ENCODE measurements around the gene ITPR1.
A peak's percentile ranks its signal among the peaks of the same experiment; 100 is the strongest.

Gene ITPR1

DNA sequence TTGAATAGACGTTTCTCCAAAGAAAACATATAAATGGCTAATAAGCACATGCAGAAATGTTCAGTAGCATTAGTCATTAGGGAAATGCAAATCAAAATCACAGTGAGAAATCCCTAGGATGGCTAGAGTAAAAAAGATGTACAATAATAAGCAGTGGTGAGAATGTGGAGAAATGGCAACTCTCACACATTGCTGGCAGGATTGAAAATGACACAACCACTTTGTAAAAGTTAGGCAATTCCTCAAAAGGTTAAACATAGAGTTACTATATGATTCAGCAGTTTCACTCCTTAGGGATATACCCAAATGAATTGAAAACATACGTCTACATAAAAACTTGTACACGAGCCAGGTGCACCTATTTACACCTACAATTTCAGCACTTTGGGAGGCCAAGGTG is 108.7 kb downstream of the ITPR1 start:
- no CpG with 5 or more reads among the region's 3 CpGs for WGBS (ENCODE audit: extremely low coverage, insufficient coverage, low lambda C conversion rate)
- Histone ChIP-seq H4K5ac (ENCODE audit: low read length) (no peak overlapping the region), H3K18ac (ENCODE audit: low read length) (no peak overlapping the region), H2BK120ac (ENCODE audit: low read depth, low read length) (no peak overlapping the region), H3K4me3 (ENCODE audit: low read length) (no peak overlapping the region), H2AK5ac (ENCODE audit: low read length) (no peak overlapping the region), H2BK5ac (ENCODE audit: low read length) (no peak overlapping the region), H3K79me1 (ENCODE audit: low read length) (no peaks in the 10 kb centered on the region), H3K36me3 (ENCODE audit: control insufficient read depth, insufficient read depth, low read length) (no peaks in the 10 kb centered on the region), H3K27me3 (ENCODE audit: insufficient read depth, low read length, poor library complexity) (no peaks in the 10 kb centered on the region), H3K9ac (ENCODE audit: low read length) (no peak overlapping the region), H3K4me1 (ENCODE audit: control insufficient read depth, low read depth, low read length) (peaks cover 6% of the 10 kb centered on the region), H4K8ac (ENCODE audit: low read depth, low read length) (no peak overlapping the region), H2BK15ac (replicated peaks; ENCODE audit: low read depth) (no peak overlapping the region), H3K79me2 (ENCODE audit: control insufficient read depth, insufficient read depth, low read length) (no peaks in the 10 kb centered on the region), H3K27ac (ENCODE audit: low read depth, low read length) (no peak overlapping the region), H3K4me2 (ENCODE audit: low read length) (no peak overlapping the region), H3K4ac (ENCODE audit: low read depth, low read length) (no peak overlapping the region), H3K23ac (ENCODE audit: low read length) (no peak overlapping the region), H3K56ac (ENCODE audit: low read length) (no peak overlapping the region)
- no peak for DNase-seq

DNA sequence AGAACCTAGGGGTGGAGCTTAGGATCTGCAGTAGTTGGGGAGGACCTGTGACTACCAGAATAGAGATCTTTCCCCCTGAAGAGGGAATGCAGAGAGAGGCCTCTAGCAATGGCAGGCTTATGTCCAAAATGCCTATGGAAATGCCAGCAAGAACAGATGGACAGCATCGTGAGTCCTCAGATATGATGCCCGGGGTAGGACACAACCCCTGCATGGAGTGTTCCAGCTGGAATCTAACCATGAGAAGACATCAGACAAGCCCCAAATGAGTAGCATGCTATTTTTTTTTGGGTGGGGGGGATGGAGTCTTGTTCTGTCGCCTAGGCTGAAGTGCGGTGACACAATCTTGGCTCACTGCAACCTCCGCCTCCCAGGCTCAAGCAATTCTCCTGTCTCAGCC is 111.5 kb downstream of the ITPR1 start:
- no peak overlapping the region for H3K9ac ChIP-seq (ENCODE audit: low read length)
- H3K36me3 ChIP-seq (ENCODE audit: control insufficient read depth, insufficient read depth, low read length) = no peaks in the 10 kb centered on the region
- H3K27me3 ChIP-seq (ENCODE audit: insufficient read depth, low read length, poor library complexity) = no peaks in the 10 kb centered on the region
- H3K18ac ChIP-seq (ENCODE audit: low read length) = no peak overlapping the region
- H2BK5ac ChIP-seq (ENCODE audit: low read length) = no peak overlapping the region
- no peak overlapping the region for H4K5ac ChIP-seq (ENCODE audit: low read length)
- H3K4me3 ChIP-seq (ENCODE audit: low read length) = no peak overlapping the region
- no peak overlapping the region for H2AK5ac ChIP-seq (ENCODE audit: low read length)
- no peak overlapping the region for H4K8ac ChIP-seq (ENCODE audit: low read depth, low read length)
- H3K4me2 ChIP-seq (ENCODE audit: low read length) = no peak overlapping the region
- no peak overlapping the region for H2BK120ac ChIP-seq (ENCODE audit: low read depth, low read length)
- no peak overlapping the region for H2BK15ac ChIP-seq (replicated peaks; ENCODE audit: low read depth)
- H3K56ac ChIP-seq (ENCODE audit: low read length) = no peak overlapping the region
- no peaks in the 10 kb centered on the region for H3K79me1 ChIP-seq (ENCODE audit: low read length)
- no CpG with 5 or more reads among the region's 5 CpGs for WGBS (ENCODE audit: extremely low coverage, insufficient coverage, low lambda C conversion rate)
- no peaks in the 10 kb centered on the region for H3K79me2 ChIP-seq (ENCODE audit: control insufficient read depth, insufficient read depth, low read length)
- no peak overlapping the region for H3K23ac ChIP-seq (ENCODE audit: low read length)
- H3K4me1 ChIP-seq (ENCODE audit: control insufficient read depth, low read depth, low read length) = peaks cover 9% of the 10 kb centered on the region
- DNase-seq = no peak
- no peak overlapping the region for H3K27ac ChIP-seq (ENCODE audit: low read depth, low read length)
- no peak overlapping the region for H3K4ac ChIP-seq (ENCODE audit: low read depth, low read length)

DNA sequence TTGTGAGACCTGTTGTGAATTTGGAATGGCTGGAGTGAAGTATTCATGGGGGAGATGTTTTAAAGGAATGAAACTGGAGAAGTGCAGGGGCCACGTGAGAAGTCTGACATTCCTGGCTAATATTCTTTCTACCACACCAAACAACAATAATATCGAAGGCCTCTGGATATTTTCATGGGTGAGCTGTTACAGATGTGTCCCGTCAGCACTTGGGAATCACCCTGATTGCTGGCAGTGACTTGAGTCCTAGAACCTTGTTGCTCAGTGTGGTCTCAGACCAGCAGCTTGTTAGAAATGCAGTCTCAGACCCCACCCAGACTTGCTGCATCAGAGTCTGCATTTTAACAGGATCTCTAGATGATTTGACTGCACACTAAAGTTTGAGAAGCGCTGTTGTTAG is 113.8 kb downstream of the ITPR1 start:
- Histone ChIP-seq H3K79me1 (ENCODE audit: low read length) (no peaks in the 10 kb centered on the region), H4K8ac (ENCODE audit: low read depth, low read length) (no peak overlapping the region), H3K27ac (ENCODE audit: low read depth, low read length) (no peak overlapping the region), H3K23ac (ENCODE audit: low read length) (peak overlapping the region; percentile 9), H3K36me3 (ENCODE audit: control insufficient read depth, insufficient read depth, low read length) (no peaks in the 10 kb centered on the region), H3K18ac (ENCODE audit: low read length) (no peak overlapping the region), H3K4ac (ENCODE audit: low read depth, low read length) (no peak overlapping the region), H2AK5ac (ENCODE audit: low read length) (no peak overlapping the region), H3K27me3 (ENCODE audit: insufficient read depth, low read length, poor library complexity) (no peaks in the 10 kb centered on the region), H2BK15ac (replicated peaks; ENCODE audit: low read depth) (no peak overlapping the region), H3K4me2 (ENCODE audit: low read length) (no peak overlapping the region), H3K4me1 (ENCODE audit: control insufficient read depth, low read depth, low read length) (peaks cover 9% of the 10 kb centered on the region), H3K56ac (ENCODE audit: low read length) (peak overlapping the region; percentile 64), H3K79me2 (ENCODE audit: control insufficient read depth, insufficient read depth, low read length) (no peaks in the 10 kb centered on the region), H2BK120ac (ENCODE audit: low read depth, low read length) (no peak overlapping the region), H4K5ac (ENCODE audit: low read length) (no peak overlapping the region), H3K9ac (ENCODE audit: low read length) (no peak overlapping the region), H3K4me3 (ENCODE audit: low read length) (no peak overlapping the region), H2BK5ac (ENCODE audit: low read length) (no peak overlapping the region)
- WGBS (ENCODE audit: extremely low coverage, insufficient coverage, low lambda C conversion rate) = no CpG with 5 or more reads among the region's 4 CpGs
- DNase-seq = no peak

DNA sequence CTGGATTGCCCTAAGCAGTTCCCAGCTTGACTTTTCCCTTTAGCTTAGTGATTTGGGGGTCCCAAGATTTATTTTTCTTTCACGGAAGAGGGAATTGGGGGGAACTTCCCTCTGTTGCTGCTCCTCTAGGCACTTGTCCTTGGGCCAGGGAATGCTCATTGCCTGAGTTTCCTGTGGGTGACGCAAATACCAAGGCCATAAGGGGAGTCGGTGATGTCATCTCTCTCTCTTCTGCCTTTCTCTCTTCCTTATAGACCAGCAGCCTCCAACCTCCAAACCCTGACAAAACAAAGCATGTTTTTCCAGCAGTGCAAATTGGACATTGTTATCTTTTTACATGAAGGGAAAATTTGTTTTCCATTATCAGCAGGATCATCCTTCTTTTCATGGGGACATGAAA is 120.2 kb downstream of the ITPR1 start:
- Histone ChIP-seq H2BK5ac (ENCODE audit: low read length) (no peak overlapping the region), H3K18ac (ENCODE audit: low read length) (no peak overlapping the region), H3K4me1 (ENCODE audit: control insufficient read depth, low read depth, low read length) (no peaks in the 10 kb centered on the region), H2BK120ac (ENCODE audit: low read depth, low read length) (no peak overlapping the region), H3K79me1 (ENCODE audit: low read length) (no peaks in the 10 kb centered on the region), H3K56ac (ENCODE audit: low read length) (no peak overlapping the region), H3K23ac (ENCODE audit: low read length) (no peak overlapping the region), H3K4me2 (ENCODE audit: low read length) (no peak overlapping the region), H3K36me3 (ENCODE audit: control insufficient read depth, insufficient read depth, low read length) (no peaks in the 10 kb centered on the region), H3K4ac (ENCODE audit: low read depth, low read length) (no peak overlapping the region), H3K27me3 (ENCODE audit: insufficient read depth, low read length, poor library complexity) (no peaks in the 10 kb centered on the region), H4K8ac (ENCODE audit: low read depth, low read length) (no peak overlapping the region), H2BK15ac (replicated peaks; ENCODE audit: low read depth) (no peak overlapping the region), H3K9ac (ENCODE audit: low read length) (no peak overlapping the region), H3K79me2 (ENCODE audit: control insufficient read depth, insufficient read depth, low read length) (no peaks in the 10 kb centered on the region), H3K27ac (ENCODE audit: low read depth, low read length) (no peak overlapping the region), H3K4me3 (ENCODE audit: low read length) (no peak overlapping the region), H2AK5ac (ENCODE audit: low read length) (no peak overlapping the region), H4K5ac (ENCODE audit: low read length) (no peak overlapping the region)
- peak; percentile 52 for DNase-seq
- WGBS (ENCODE audit: extremely low coverage, insufficient coverage, low lambda C conversion rate) = no CpG with 5 or more reads among the region's 3 CpGs

DNA sequence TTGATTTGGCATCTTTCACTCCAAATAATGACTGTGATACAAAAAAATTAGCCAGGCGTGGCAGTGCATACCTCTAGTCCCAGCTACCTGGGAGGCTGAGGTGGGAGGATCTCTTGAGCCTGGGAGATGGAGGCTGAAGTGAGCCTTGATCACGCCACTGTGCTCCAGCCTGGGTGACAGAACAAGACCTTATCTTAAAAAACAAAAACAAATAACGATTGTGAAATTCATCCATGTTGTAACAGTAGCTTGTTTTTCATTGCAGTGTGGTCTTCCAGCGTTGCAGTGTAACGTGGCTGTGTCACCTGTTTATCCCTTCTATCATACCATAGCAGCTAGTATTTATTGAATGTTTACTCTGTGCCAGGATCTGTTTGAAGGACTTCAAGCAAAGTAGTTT is 120.9 kb downstream of the ITPR1 start:
- H4K5ac ChIP-seq (ENCODE audit: low read length) = no peak overlapping the region
- no peak overlapping the region for H2BK5ac ChIP-seq (ENCODE audit: low read length)
- no peak overlapping the region for H3K4me3 ChIP-seq (ENCODE audit: low read length)
- H3K4me2 ChIP-seq (ENCODE audit: low read length) = no peak overlapping the region
- no peak overlapping the region for H3K27ac ChIP-seq (ENCODE audit: low read depth, low read length)
- no peak overlapping the region for H2BK120ac ChIP-seq (ENCODE audit: low read depth, low read length)
- H3K79me2 ChIP-seq (ENCODE audit: control insufficient read depth, insufficient read depth, low read length) = no peaks in the 10 kb centered on the region
- DNase-seq = no peak
- no peak overlapping the region for H2AK5ac ChIP-seq (ENCODE audit: low read length)
- no peak overlapping the region for H3K23ac ChIP-seq (ENCODE audit: low read length)
- no CpG with 5 or more reads among the region's 5 CpGs for WGBS (ENCODE audit: extremely low coverage, insufficient coverage, low lambda C conversion rate)
- H3K27me3 ChIP-seq (ENCODE audit: insufficient read depth, low read length, poor library complexity) = no peaks in the 10 kb centered on the region
- no peak overlapping the region for H3K4ac ChIP-seq (ENCODE audit: low read depth, low read length)
- no peak overlapping the region for H4K8ac ChIP-seq (ENCODE audit: low read depth, low read length)
- no peak overlapping the region for H2BK15ac ChIP-seq (replicated peaks; ENCODE audit: low read depth)
- H3K56ac ChIP-seq (ENCODE audit: low read length) = no peak overlapping the region
- H3K36me3 ChIP-seq (ENCODE audit: control insufficient read depth, insufficient read depth, low read length) = no peaks in the 10 kb centered on the region
- no peaks in the 10 kb centered on the region for H3K4me1 ChIP-seq (ENCODE audit: control insufficient read depth, low read depth, low read length)
- no peak overlapping the region for H3K18ac ChIP-seq (ENCODE audit: low read length)
- no peaks in the 10 kb centered on the region for H3K79me1 ChIP-seq (ENCODE audit: low read length)
- no peak overlapping the region for H3K9ac ChIP-seq (ENCODE audit: low read length)

DNA sequence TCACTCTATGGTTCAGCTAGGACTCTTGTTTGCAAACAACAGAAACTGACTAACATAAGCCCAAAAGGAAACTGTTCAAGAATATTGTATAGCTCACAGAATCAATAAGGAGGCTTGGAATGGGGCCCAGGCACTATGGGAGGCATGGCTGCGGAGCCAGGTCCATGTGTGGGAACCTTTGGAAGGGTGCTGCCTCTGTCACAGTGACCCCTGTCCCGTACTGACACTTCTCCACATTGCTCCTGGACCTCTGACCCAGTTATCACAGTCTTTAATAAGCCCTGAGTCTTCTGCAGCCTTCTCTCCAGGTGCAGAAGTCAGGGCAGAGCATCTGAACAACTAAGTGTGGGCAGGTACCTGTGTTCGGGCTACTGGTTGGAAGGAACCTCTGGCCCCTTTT is 121.8 kb downstream of the ITPR1 start:
- Histone ChIP-seq H3K4me2 (ENCODE audit: low read length) (no peak overlapping the region), H3K18ac (ENCODE audit: low read length) (no peak overlapping the region), H2AK5ac (ENCODE audit: low read length) (no peak overlapping the region), H3K79me2 (ENCODE audit: control insufficient read depth, insufficient read depth, low read length) (no peaks in the 10 kb centered on the region), H3K79me1 (ENCODE audit: low read length) (no peaks in the 10 kb centered on the region), H3K27me3 (ENCODE audit: insufficient read depth, low read length, poor library complexity) (no peaks in the 10 kb centered on the region), H2BK15ac (replicated peaks; ENCODE audit: low read depth) (no peak overlapping the region), H4K5ac (ENCODE audit: low read length) (no peak overlapping the region), H3K36me3 (ENCODE audit: control insufficient read depth, insufficient read depth, low read length) (no peaks in the 10 kb centered on the region), H3K4ac (ENCODE audit: low read depth, low read length) (no peak overlapping the region), H2BK120ac (ENCODE audit: low read depth, low read length) (no peak overlapping the region), H2BK5ac (ENCODE audit: low read length) (no peak overlapping the region), H3K4me3 (ENCODE audit: low read length) (no peak overlapping the region), H3K56ac (ENCODE audit: low read length) (no peak overlapping the region), H4K8ac (ENCODE audit: low read depth, low read length) (no peak overlapping the region), H3K9ac (ENCODE audit: low read length) (no peak overlapping the region), H3K23ac (ENCODE audit: low read length) (no peak overlapping the region), H3K27ac (ENCODE audit: low read depth, low read length) (no peak overlapping the region), H3K4me1 (ENCODE audit: control insufficient read depth, low read depth, low read length) (no peaks in the 10 kb centered on the region)
- WGBS (ENCODE audit: extremely low coverage, insufficient coverage, low lambda C conversion rate) = no CpG with 5 or more reads among the region's 3 CpGs
- DNase-seq = no peak
